Renal pelvis (tissue), 4 donors: ENCODE results near the gene C16orf46. TPM values are rescaled to one million over a fixed set of nuclear protein-coding genes. Genes with fewer than 3 reads are reported as not detected.

Source experiments
- DNase-seq: peaks from one replicate; pipeline ENCODE4 v3.0.0-alpha.2; 2013
- polyA plus RNA-seq, 3 donors: library from polyadenylated mRNA; unstranded; fragments of 120-200 nt; gene quantifications; one replicate each; pipeline ENCODE4 v1.2.1, GENCODE V29; 2013; ENCODE audit not compliant: insufficient read length in 3 of 3

C16orf46 gene
- polyA plus RNA-seq, 3 donors: 1.1 to 4.1 (median 1.5) TPM

DNA sequence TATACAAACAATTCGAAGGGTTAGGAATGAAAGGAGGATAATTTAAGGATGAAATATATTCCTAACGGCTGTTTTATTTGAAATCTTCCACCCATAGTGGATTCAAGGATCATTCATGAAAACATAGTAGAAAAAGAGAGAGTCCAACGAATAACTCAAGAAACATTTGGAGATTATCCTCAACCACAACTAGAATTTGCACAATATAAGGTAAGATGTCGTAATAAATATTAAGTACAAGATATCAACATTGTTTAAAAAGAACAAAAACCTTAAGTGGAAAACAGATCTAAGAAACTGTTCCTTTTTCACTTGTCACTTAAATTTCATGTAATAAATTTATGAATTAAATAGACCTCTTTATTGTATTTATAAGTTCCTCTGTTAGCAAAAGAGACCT is 50.6 kb downstream of the C16orf46 start:
- DNase-seq: no peak

DNA sequence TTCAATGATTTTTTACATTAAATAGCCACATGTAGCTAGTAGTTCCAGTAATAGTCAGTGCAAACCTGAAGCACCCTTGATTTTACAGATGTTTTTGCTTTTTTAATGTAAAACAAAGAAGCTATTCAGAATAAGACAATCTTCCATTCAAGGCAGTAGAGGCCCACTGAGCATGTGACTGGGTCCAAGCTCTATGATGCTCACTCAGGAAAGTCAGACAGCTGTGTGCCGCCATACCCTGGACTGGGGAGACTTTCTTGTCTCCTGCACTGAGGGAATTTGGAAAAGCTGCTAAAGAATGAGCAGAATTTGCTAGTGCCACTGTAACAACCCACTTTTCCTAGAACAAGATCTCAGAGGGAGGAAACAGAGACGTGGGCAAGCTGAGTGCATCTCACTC is 58.5 kb downstream of the C16orf46 start:
- DNase-seq: no peak

DNA sequence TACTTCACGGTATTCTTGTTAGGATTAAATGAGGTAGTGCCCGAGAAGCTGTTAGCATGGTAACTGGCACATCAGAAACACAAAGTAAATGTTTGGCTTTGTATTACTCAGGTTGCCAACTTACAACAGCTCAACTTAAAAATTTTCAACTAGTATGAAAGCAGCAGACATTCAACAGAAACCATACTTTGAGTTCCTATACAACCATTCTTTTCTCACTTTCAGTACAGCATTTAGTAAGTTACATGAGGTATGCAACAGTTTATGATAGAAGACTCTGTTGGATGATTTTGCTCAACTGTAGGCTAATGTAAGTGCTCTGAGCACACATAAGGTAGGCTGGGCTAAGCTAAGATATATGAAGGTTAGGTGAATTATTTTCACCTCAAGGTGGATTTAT is 62.4 kb downstream of the C16orf46 start:
- DNase-seq: no peak

DNA sequence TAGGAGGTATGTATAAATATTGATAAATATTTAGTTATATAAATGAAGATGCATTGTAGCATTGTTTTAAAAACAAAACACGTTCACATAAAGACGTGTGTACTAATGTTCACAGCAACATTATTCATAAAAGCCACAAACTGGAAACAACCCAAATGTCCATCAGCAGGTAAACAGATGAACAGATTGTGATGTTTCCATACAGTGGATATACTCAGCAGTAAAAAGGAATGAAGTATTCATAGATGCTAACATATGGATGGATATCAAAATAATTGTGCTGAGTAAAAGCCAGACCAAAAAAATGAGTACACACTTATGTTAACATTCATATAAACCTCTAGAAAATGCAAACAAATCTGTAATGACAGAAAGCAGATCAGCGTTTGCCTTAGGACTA is 64.1 kb downstream of the C16orf46 start:
- no peak for DNase-seq

Other genes starting within 250 kb of the C16orf46 start
- 10 to 100 TPM; 65.0 to 70.5 (median 65.1) TPM for gene CMC2, start 70.4 kb downstream of the C16orf46 start, polyA plus RNA-seq
- gene CENPN, start 70.0 kb downstream of the C16orf46 start, polyA plus RNA-seq: 10 to 100 TPM; 23.1 to 25.8 (median 23.1) TPM
- gene ATMIN, start 41.4 kb downstream of the C16orf46 start, polyA plus RNA-seq: 10 to 100 TPM; 38.7 to 48.3 (median 44.5) TPM
- 10 to 100 TPM; 74.0 to 83.7 (median 78.5) TPM for gene GCSH, start 19.2 kb upstream of the C16orf46 start, polyA plus RNA-seq
- gene BCO1, start 161.5 kb upstream of the C16orf46 start, polyA plus RNA-seq: 1 to 10 TPM; 2.0 to 2.9 (median 2.8) TPM
- gene GAN, start 237.7 kb upstream of the C16orf46 start, polyA plus RNA-seq: 1 to 10 TPM; 2.3 to 3.5 (median 3.4) TPM